ENCODE measurements around the gene GGT5.
"Not testable (repeated sequence)": the region's sequence is repeated elsewhere in the genome, so short reads cannot be mapped to it uniquely, and the experiment has no call there.

Gene GGT5

GRCh38 chr22:24186892-24187670 lies 57.8 kb downstream of the GGT5 start:
- TF ChIP-seq GATA1 (IDR thresholded peaks at IDR 0.05; ENCODE audit: low read depth, low read length) (no peak), POLR2A (IDR thresholded peaks at IDR 0.05; ENCODE audit: low read length) (no peak)
- no peak for DNase-seq

DNA sequence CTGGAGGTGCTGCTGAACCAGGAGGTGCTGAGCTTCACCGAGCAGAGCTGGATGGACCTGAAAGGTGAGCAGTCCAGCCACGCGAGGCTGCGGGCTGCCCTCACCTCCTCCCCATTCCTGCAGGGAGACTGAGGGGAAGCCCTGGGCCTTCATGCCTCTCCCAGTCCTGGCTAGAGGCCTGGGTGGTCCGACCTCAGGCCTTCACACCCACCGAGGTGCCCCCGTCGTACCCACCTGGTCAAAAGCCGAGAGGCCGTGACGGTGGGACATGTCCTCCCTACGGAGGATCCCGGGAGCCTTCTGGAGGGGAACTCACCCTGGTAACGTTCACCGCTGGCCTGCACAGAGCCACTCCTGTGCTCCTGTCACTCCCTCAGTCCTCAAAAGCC lies 58.5 kb downstream of the GGT5 start:
- no peak for DNase-seq
- TF ChIP-seq GATA1 (IDR thresholded peaks at IDR 0.05; ENCODE audit: low read depth, low read length) (no peak), POLR2A (IDR thresholded peaks at IDR 0.05; ENCODE audit: low read length) (no peak)

DNA sequence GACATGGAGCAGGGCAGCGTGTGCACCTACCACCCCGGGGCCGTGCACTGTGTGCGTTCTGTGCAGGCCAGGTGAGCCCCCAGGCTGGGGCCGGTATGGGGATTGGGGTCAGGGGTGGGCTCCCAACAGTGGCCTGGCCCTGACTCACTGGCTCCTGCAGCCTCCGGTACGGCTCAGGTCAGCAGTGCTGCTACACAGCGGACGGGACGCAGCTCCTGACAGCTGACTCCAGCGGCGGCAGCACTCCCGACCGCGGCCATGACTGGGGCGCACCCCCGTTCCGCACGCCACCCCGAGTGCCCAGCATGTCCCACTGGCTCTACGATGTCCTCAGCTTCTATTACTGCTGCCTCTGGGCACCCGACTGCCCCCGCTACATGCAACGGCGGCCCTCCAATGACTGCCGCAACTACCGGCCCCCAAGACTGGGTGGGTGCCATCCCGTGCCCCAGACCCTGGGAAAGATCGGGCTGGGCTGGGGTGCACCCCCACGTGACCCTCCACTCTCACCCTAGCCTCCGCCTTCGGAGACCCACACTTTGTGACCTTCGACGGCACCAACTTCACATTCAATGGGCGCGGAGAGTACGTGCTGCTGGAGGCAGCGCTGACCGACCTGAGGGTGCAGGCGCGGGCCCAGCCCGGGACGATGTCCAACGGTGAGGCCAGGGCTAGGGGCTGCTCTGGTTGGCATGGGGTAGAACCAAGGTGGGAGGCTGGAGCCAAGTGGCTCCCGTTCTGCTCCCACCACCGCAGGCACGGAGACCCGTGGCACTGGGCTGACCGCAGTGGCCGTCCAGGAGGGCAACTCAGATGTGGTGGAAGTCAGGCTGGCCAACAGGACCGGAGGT lies 59.2 kb downstream of the GGT5 start:
- no peak for TF ChIP-seq POLR2A (IDR thresholded peaks at IDR 0.05; ENCODE audit: low read length)
- no peak for TF ChIP-seq GATA1 (IDR thresholded peaks at IDR 0.05; ENCODE audit: low read depth, low read length)
- DNase-seq: no peak

GRCh38 chr22:24185001-24185500 lies 59.8 kb downstream of the GGT5 start:
- TF ChIP-seq GATA1 (IDR thresholded peaks at IDR 0.05; ENCODE audit: low read depth, low read length): no peak
- TF ChIP-seq POLR2A (IDR thresholded peaks at IDR 0.05; ENCODE audit: low read length): no peak
- no peak for DNase-seq

DNA sequence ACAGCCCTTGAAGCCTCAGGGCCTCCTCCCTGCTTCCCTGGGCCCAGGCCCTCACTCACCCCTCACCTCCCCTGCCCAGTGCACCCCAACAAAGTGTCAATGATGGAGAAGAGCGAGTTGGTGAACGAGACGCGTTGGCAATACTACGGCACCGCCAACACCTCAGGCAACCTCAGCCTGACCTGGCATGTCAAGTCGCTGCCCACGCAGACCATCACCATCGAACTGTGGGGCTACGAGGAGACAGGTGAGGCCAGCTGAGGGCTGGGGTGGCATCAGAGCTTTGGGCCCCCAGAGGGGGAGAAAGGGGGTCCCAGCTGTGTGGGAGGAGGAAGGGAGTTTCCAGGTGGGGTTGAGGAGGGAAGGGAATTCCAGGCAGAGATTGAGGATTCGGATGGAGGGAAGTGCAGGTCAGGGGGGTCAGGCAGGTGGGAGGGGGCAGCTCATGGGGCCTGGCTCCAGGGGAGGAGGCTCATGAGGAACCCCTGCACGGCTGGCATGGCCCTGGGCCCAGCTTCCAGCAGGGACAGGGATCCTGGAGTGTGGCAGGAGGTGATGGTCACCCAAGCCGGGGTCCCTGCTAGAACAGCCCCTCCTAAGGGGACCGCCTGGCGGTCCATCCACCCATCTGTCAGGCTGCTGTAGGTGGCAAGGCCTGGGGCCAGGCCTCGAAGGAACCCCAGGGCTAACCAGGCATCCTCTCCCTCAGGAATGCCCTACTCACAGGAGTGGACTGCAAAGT lies 60.7 kb downstream of the GGT5 start:
- DNase-seq: no peak
- TF ChIP-seq POLR2A (IDR thresholded peaks at IDR 0.05; ENCODE audit: low read length) (no peak), GATA1 (IDR thresholded peaks at IDR 0.05; ENCODE audit: low read depth, low read length) (no peak)

GRCh38 chr22:24183321-24184031 lies 61.4 kb downstream of the GGT5 start:
- TF ChIP-seq GATA1 (IDR thresholded peaks at IDR 0.05; ENCODE audit: low read depth, low read length): no peak
- TF ChIP-seq POLR2A (IDR thresholded peaks at IDR 0.05; ENCODE audit: low read length): no peak
- no peak for DNase-seq

DNA sequence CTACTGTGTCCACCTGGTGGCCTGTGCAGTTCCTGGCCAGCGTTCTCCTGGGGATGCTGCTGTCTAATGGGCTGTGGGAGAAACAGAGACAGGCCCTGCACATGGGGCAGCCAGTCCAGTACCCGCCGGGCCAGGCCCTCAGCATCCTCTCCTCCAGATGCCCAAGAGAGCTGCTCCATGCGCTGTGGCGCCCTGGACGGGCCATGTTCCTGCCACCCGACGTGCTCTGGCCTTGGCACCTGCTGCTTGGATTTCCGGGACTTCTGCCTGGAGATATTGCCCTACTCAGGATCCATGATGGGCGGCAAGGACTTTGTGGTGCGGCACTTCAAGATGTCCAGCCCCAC lies 62.0 kb downstream of the GGT5 start:
- DNase-seq: not testable (repeated sequence)

GRCh38 chr22:24181996-24182899 lies 62.6 kb downstream of the GGT5 start:
- peak in 1 of 2 experiments; percentile 19 for DNase-seq
- no peak for TF ChIP-seq POLR2A (IDR thresholded peaks at IDR 0.05; ENCODE audit: low read length)
- no peak for TF ChIP-seq GATA1 (IDR thresholded peaks at IDR 0.05; ENCODE audit: low read depth, low read length)

DNA sequence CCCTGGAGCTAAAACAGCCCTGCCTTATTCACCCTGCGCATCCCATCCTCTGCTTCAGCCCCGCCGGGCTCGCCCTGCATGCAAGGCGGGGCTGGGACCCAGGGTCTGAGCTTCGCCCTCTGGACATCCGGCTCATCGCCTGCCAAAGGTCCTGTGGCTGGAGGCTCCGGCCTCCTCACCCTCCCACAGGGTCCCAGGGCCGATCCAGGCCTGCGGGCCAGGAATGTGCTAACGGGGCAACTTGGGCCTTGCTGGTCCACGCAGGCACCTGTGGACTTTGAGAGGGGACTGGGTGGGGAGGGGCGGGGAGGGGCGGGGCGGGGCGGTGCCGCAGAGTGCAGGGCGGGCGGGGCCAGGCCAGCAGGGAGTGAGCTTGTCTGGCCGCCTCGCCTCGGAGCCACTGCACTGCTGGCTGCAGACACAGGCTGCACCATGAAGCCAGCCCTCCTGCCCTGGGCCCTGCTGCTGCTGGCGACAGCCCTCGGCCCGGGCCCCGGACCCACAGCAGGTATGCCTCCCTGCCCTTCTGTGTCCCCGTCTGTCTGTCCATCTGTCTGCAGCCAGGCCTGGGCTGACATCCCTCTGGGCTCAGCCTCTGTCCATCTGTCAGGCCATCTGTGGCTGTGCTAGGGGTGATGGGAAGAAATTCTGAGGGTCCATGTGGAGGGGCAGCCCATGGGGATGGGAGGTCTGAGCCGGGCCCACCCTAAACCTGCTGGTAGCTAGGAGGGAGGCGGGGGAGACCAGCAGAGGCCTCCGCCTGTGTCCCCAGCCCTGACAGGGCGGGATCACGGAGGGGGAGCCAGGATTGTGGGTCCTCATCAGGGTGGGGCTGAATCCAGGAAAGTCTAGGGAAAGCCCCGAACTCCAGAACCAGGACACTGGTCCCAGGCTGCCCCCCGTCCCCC lies 63.5 kb downstream of the GGT5 start, which contains the start of gene SUSD2:
Gene SUSD2 (plus strand): TSS at position 400 of the 908 bp plus-strand sequence. CDS start 33 bp downstream, at position 433.
- TF ChIP-seq GATA1 (IDR thresholded peaks at IDR 0.05; ENCODE audit: low read depth, low read length) (no peak), POLR2A (IDR thresholded peaks at IDR 0.05; ENCODE audit: low read length) (no peak)
- DNase-seq: no peak

GRCh38 chr22:24180316-24181087 lies 64.4 kb downstream of the GGT5 start:
- no peak for DNase-seq
- TF ChIP-seq GATA1 (IDR thresholded peaks at IDR 0.05; ENCODE audit: low read depth, low read length) (no peak), POLR2A (IDR thresholded peaks at IDR 0.05; ENCODE audit: low read length) (no peak)

Measured in erythroblast (primary cell).